Transverse colon (tissue), 4 donors: Measurements from ENCODE around the gene TP53I11.

ENCODE experiments used
- CTCF ChIP-seq, 5 experiments: fragments of 200-600 bp in 3 of 5; fragments of 450-650 bp in 2 of 5; sonication (generic) in 3 of 5; IDR thresholded peaks; 1 replicate in 2 of 5; 2 replicates in 3 of 5; pipeline ENCODE4 v1.5.1; 2016 to 2017; ENCODE audit warnings: antibody characterized with exemption in 5 of 5, inconsistent platforms in 3 of 5, mild to moderate bottlenecking in 2 of 5, moderate library complexity in 1 of 5
- POLR2A ChIP-seq: fragments of 450-650 bp; IDR thresholded peaks from one replicate; pipeline ENCODE4 v1.6.1; 2016; ENCODE audit warnings: antibody characterized with exemption, mild to moderate bottlenecking, moderate library complexity
- POLR2AphosphoS5 ChIP-seq, 3 donors: sonication (generic); formaldehyde crosslinking; IDR thresholded peaks; one replicate each; pipeline ENCODE4 v1.6.1; 2016; ENCODE audit warnings: antibody characterized with exemption in 3 of 3

- TF ChIP-seq POLR2A (no peak), CTCF (IDR thresholded peaks at IDR 0.05) (no peak), POLR2AphosphoS5 (IDR thresholded peaks at IDR 0.05) (no peak)
These were observed 16.0 kb upstream of the TP53I11 start for GRCh38 chr11:44966694-44967093.
